ENCODE results near the gene IFNGR1. TPM values are rescaled to one million over a fixed set of nuclear protein-coding genes. Genes with fewer than 3 reads are reported as not detected.

Gene IFNGR1
- total and polyA plus RNA-seq, 2 experiments from 2014 or later, result 22.8 to 23.2 TPM

DNA sequence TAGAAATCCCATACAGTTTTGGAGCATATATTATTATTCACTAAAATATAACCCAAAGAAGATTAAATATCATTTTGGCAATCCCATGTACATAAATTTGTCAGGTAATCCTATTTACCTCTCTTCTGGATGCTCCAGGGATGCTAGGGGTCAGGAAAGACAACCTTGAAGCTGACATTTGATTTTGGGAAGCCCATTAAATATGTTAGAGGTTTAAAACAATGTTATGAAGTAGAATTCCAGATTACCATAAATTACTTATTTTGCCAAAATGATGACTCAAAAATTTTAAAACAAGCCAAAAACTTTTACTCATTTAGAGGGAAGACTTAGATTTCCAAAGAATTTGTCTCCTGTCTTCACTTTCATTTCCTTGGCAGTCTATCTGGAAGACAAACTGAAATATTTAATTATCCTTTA lies 36.5 kb downstream of the IFNGR1 start (continued):
- TF ChIP-seq, protein P1, sequence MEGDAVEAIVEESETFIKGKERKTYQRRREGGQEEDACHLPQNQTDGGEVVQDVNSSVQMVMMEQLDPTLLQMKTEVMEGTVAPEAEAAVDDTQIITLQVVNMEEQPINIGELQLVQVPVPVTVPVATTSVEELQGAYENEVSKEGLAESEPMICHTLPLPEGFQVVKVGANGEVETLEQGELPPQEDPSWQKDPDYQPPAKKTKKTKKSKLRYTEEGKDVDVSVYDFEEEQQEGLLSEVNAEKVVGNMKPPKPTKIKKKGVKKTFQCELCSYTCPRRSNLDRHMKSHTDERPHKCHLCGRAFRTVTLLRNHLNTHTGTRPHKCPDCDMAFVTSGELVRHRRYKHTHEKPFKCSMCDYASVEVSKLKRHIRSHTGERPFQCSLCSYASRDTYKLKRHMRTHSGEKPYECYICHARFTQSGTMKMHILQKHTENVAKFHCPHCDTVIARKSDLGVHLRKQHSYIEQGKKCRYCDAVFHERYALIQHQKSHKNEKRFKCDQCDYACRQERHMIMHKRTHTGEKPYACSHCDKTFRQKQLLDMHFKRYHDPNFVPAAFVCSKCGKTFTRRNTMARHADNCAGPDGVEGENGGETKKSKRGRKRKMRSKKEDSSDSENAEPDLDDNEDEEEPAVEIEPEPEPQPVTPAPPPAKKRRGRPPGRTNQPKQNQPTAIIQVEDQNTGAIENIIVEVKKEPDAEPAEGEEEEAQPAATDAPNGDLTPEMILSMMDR (conservative IDR thresholded peaks at IDR 0.05; ENCODE audit: low read depth in 2 of 2), result no peak
- no peak for TF ChIP-seq ZNF331 (CRISPR knock-in tag; IDR thresholded peaks at IDR 0.05; ENCODE audit: low read depth)
- no peak for TF ChIP-seq EZH2 (IDR thresholded peaks at IDR 0.05; ENCODE audit: low read depth, unreplicated experiment)
- TF ChIP-seq ZNF114 (CRISPR knock-in tag; IDR thresholded peaks at IDR 0.05), result no peak
- no peak for TF ChIP-seq STAT1 (IDR thresholded peaks at IDR 0.05; ENCODE audit: unreplicated experiment)

- H3K9me3 Mint-ChIP-seq, result peaks cover 92% of the 10 kb centered on the region
- Histone ChIP-seq H3F3A (replicated peaks; ENCODE audit: low read depth) (no peaks in the 10 kb centered on the region), H3K27ac (ENCODE audit: low read depth) (no peak overlapping the region), H3K27me3 (ENCODE audit: insufficient read depth) (no peaks in the 10 kb centered on the region), H2AFZ (no peak overlapping the region), H4K20me1 (replicated peaks; ENCODE audit: insufficient read depth) (no peaks in the 10 kb centered on the region), H3K9me2 (ENCODE audit: insufficient read depth) (0 out of 2 replicates have a peak, but pooled peaks cover 3% of the 10 kb centered on the region), H3K4me2 (no peak overlapping the region), H3K79me2 (replicated peaks; ENCODE audit: insufficient read depth) (no peaks in the 10 kb centered on the region), H3K4me1 (ENCODE audit: insufficient read depth) (no peaks in the 10 kb centered on the region), H3K4me3 (no peak overlapping the region), H3K36me3 (ENCODE audit: insufficient read depth) (peaks cover 31% of the 10 kb centered on the region)
- ATAC-seq, result no peak
- H3K27me3 Mint-ChIP-seq (ENCODE audit: insufficient read depth, low read depth, poor library complexity), result peaks cover 4% of the 10 kb centered on the region
- H3K27ac Mint-ChIP-seq, result no peak overlapping the region
- H3K4me3 Mint-ChIP-seq, result no peak overlapping the region
- TF ChIP-seq JUNB (IDR thresholded peaks at IDR 0.05; ENCODE audit: unreplicated experiment) (no peak), ZNF114 (CRISPR knock-in tag; IDR thresholded peaks at IDR 0.05) (no peak), ETS1 (IDR thresholded peaks at IDR 0.05) (no peak)
- TF ChIP-seq, protein P1 (conservative IDR thresholded peaks at IDR 0.05; ENCODE audit: low read depth in 2 of 2), result no peak
- TF ChIP-seq, protein P2, sequence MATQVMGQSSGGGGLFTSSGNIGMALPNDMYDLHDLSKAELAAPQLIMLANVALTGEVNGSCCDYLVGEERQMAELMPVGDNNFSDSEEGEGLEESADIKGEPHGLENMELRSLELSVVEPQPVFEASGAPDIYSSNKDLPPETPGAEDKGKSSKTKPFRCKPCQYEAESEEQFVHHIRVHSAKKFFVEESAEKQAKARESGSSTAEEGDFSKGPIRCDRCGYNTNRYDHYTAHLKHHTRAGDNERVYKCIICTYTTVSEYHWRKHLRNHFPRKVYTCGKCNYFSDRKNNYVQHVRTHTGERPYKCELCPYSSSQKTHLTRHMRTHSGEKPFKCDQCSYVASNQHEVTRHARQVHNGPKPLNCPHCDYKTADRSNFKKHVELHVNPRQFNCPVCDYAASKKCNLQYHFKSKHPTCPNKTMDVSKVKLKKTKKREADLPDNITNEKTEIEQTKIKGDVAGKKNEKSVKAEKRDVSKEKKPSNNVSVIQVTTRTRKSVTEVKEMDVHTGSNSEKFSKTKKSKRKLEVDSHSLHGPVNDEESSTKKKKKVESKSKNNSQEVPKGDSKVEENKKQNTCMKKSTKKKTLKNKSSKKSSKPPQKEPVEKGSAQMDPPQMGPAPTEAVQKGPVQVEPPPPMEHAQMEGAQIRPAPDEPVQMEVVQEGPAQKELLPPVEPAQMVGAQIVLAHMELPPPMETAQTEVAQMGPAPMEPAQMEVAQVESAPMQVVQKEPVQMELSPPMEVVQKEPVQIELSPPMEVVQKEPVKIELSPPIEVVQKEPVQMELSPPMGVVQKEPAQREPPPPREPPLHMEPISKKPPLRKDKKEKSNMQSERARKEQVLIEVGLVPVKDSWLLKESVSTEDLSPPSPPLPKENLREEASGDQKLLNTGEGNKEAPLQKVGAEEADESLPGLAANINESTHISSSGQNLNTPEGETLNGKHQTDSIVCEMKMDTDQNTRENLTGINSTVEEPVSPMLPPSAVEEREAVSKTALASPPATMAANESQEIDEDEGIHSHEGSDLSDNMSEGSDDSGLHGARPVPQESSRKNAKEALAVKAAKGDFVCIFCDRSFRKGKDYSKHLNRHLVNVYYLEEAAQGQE (IDR thresholded peaks at IDR 0.05; ENCODE audit: unreplicated experiment), result no peak
- H3K4me1 Mint-ChIP-seq, result no peaks in the 10 kb centered on the region
- peaks cover 59% of the 10 kb centered on the region for H3K36me3 Mint-ChIP-seq (ENCODE audit: low read depth)
- DNase-seq (ENCODE audit: low spot score), result peak; percentile 45
These were observed 37.1 kb downstream of the IFNGR1 start for GRCh38 chr6:137181891-137182653.
